ENCODE measurements around the gene FCHSD2. TPM values are rescaled to one million over a fixed set of nuclear protein-coding genes. Genes with fewer than 3 reads are reported as not detected.
"Not testable (repeated sequence)": the region's sequence is repeated elsewhere in the genome, so short reads cannot be mapped to it uniquely, and the experiment has no call there.

The FCHSD2 gene
- total and polyA plus RNA-seq, 9 donors, result 18.6 to 68.5 (median 53.8) TPM

DNA sequence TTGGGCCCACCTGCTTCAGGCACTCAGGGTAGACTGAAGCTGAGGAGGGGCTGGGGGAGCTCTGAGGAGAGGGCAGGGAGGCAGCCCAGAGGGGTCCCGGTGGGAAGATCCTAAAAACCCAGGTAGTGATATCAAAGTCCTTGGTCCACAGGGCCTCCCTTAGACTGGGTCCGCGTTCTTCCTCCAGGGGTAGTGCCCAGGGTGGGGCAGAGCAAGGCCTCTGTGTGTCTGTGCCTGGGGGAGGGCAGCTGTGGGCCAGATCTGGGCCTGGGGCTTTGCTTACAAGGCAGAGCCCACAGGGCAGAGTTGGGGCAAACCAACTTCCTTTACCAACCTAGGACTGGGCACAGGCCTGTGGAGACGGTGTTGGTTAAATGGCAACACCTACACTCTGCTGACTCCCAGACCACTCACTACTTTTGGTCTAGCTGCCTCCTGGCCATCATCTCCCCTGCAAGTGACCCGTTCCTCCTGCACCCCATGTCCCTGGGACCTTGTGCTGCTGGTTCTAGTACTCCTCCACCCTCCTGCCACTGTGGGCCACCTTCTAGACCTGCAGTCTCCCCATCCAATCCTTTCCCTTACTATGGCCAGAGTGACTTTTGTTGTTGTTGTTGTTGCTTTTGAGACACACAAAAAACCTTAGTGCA is 312.1 kb downstream of the FCHSD2 start:
- Histone ChIP-seq H3K4me3 (no peak overlapping the region), H3K36me3 (no peaks in the 10 kb centered on the region), H3K4me1 (ENCODE audit: insufficient read depth) (peaks cover 23% of the 10 kb centered on the region), H3K9me3 (no peaks in the 10 kb centered on the region), H3K27ac (no peak overlapping the region), H3K27me3 (no peaks in the 10 kb centered on the region)
- 92 to 94% (median 93%) methylated on average over 5 of the region's 5 CpGs for WGBS, 3 donors
- DNase-seq, result no peak
- intact Hi-C loops (cut with DNase I), result loop anchor here in 3 of 4 donors (2.0 to 10.0 kb wide), 7 partner anchors 312 to 505 kb away; partner anchors contain the start of gene FCHSD2 (in 2 of the 3)
- TF ChIP-seq POLR2A (IDR thresholded peaks at IDR 0.05) (no peak), EP300 (IDR thresholded peaks at IDR 0.05) (no peak)
- TF ChIP-seq, protein P1, sequence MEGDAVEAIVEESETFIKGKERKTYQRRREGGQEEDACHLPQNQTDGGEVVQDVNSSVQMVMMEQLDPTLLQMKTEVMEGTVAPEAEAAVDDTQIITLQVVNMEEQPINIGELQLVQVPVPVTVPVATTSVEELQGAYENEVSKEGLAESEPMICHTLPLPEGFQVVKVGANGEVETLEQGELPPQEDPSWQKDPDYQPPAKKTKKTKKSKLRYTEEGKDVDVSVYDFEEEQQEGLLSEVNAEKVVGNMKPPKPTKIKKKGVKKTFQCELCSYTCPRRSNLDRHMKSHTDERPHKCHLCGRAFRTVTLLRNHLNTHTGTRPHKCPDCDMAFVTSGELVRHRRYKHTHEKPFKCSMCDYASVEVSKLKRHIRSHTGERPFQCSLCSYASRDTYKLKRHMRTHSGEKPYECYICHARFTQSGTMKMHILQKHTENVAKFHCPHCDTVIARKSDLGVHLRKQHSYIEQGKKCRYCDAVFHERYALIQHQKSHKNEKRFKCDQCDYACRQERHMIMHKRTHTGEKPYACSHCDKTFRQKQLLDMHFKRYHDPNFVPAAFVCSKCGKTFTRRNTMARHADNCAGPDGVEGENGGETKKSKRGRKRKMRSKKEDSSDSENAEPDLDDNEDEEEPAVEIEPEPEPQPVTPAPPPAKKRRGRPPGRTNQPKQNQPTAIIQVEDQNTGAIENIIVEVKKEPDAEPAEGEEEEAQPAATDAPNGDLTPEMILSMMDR (IDR thresholded peaks at IDR 0.05), result no peak

DNA sequence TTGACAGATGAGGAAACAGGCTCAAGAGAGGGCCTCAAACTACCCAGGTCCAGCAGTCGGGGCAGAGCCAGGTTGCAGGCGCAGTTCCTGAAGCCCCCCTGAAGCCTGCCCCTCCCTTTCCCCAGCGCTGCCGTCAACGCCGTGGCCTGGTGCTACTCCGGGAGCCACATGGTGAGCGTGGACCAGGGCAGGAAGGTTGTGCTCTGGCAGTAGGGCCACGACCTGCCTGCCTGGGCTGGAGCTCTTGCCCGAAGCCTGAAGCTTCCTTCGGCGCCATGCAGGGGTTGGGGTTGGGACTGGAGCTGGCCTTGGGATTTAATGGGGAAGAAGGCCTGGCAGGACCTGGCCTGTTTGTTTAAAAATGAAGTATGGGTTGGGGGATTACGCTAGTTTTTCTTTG is 312.9 kb downstream of the FCHSD2 start:
- TF ChIP-seq, protein P1 (IDR thresholded peaks at IDR 0.05), result no peak
- TF ChIP-seq POLR2A (IDR thresholded peaks at IDR 0.05) (no peak), EP300 (IDR thresholded peaks at IDR 0.05) (no peak)
- Histone ChIP-seq H3K4me3 (no peak overlapping the region), H3K4me1 (ENCODE audit: insufficient read depth) (peaks cover 20% of the 10 kb centered on the region), H3K27me3 (no peaks in the 10 kb centered on the region), H3K27ac (no peak overlapping the region), H3K9me3 (no peaks in the 10 kb centered on the region), H3K36me3 (no peaks in the 10 kb centered on the region)
- peak in 1 of 5 donors; percentile 24 for DNase-seq
- intact Hi-C loops (cut with DNase I), result loop anchor here in 1 of 4 donors (5.0 kb wide), 1 partner anchor 413 kb away; no protein-coding TSS in a partner anchor
- WGBS, 3 donors, result 96 to 97% (median 97%) methylated on average over 12 to 13 of the region's 13 CpGs

DNA sequence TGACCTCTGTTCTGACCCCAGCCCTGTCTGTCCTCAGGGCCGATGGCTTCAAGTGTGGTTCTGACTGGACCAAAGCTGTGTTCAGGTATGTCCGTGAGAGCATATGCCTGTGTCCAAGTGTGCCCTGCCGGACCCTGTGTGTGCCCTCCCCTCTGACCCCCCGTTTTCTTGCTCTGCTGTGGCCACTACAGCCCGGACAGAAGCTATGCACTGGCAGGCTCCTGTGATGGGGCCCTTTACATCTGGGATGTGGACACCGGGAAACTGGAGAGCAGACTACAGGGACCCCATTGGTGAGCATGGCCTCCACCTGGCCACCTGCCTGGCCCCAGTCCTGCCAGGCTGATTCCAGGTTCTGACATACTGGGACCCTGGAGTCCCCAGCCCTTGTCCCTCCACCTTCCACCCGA is 313.4 kb downstream of the FCHSD2 start:
- WGBS, 3 donors, result 89 to 92% (median 91%) methylated on average over 6 to 7 of the region's 7 CpGs
- no peak overlapping the region for H3K27ac ChIP-seq
- no peak overlapping the region for H3K4me3 ChIP-seq
- DNase-seq, result no peak
- TF ChIP-seq EP300 (IDR thresholded peaks at IDR 0.05) (no peak), POLR2A (IDR thresholded peaks at IDR 0.05) (no peak)
- TF ChIP-seq, protein P1 (IDR thresholded peaks at IDR 0.05), result no peak
- H3K36me3 ChIP-seq, result no peaks in the 10 kb centered on the region
- no peaks in the 10 kb centered on the region for H3K27me3 ChIP-seq
- H3K4me1 ChIP-seq (ENCODE audit: insufficient read depth), result peaks cover 20% of the 10 kb centered on the region
- H3K9me3 ChIP-seq, result no peaks in the 10 kb centered on the region
- intact Hi-C loops (cut with DNase I), result loop anchor here in 1 of 4 donors (5.0 kb wide), 1 partner anchor 414 kb away; no protein-coding TSS in a partner anchor

DNA sequence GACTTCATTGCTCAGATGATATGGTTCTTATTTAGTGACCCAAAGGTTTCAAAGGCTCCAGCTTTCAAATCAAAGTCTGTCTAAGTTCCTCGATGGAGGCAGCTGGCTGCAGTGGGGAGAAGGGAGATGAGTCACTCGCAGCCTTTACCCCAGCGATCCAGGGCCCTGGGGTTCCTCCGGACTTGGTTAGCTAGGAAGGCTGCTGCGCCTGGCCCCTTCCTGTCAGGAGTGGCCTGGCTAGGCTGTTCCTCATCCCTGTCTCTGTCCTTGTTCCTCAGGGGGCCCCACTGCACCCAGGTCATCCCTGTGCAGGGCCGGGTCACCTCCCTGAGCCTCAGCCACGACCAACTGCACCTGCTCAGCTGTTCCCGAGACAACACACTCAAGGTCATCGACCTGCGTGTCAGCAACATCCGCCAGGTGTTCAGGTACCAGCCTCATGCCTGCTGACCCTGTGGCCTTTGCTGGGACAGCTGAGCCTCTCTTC is 314.0 kb downstream of the FCHSD2 start:
- H3K9me3 ChIP-seq, result no peaks in the 10 kb centered on the region
- no peaks in the 10 kb centered on the region for H3K36me3 ChIP-seq
- peak in 4 of 5 donors; percentile 24 to 41 (median 28) for DNase-seq
- no peaks in the 10 kb centered on the region for H3K27me3 ChIP-seq
- no peak overlapping the region for H3K27ac ChIP-seq
- intact Hi-C loops (cut with DNase I), result loop anchor here in 1 of 4 donors (5.0 kb wide), 1 partner anchor 414 kb away; no protein-coding TSS in a partner anchor
- peaks cover 18% of the 10 kb centered on the region for H3K4me1 ChIP-seq (ENCODE audit: insufficient read depth)
- no peak overlapping the region for H3K4me3 ChIP-seq
- TF ChIP-seq, protein P1 (IDR thresholded peaks at IDR 0.05), result no peak
- no peak for TF ChIP-seq EP300 (IDR thresholded peaks at IDR 0.05)
- TF ChIP-seq POLR2A (IDR thresholded peaks at IDR 0.05), result no peak
- WGBS, 3 donors, result 50 to 67% (median 52%) methylated on average over 11 of the region's 11 CpGs

DNA sequence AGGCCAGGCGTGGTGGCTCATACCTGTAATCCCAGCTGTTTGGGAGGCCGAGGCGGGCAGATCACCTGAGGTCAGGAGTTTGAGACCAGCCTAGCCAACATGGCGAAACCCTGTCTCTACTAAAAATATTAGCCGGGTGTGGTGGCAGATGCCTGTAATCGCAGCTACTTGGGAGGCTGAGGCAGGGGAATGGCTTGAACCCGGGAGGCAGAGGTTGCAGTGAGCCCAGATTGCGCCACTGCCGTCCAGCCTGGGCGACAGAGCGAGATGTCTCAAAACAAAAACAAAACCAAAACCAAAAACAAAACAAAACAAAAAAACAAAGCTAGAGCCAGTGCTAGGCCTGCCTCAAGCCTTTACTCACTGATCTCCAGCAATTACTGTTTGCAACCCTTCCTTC is 314.5 kb downstream of the FCHSD2 start:
- not testable (repeated sequence) for H3K27me3 ChIP-seq, H3K4me3 ChIP-seq, H3K36me3 ChIP-seq, H3K9me3 ChIP-seq, DNase-seq, H3K27ac ChIP-seq
- intact Hi-C loops (cut with DNase I), result loop anchor here in 1 of 4 donors (5.0 kb wide), 1 partner anchor 415 kb away; no protein-coding TSS in a partner anchor
- WGBS, 3 donors, result 68 to 76% (median 71%) methylated on average over 11 of the region's 11 CpGs
- peaks cover 14% of the 10 kb centered on the region for H3K4me1 ChIP-seq (ENCODE audit: insufficient read depth)
